ENCODE data around the gene NGRN.

NGRN gene

DNA sequence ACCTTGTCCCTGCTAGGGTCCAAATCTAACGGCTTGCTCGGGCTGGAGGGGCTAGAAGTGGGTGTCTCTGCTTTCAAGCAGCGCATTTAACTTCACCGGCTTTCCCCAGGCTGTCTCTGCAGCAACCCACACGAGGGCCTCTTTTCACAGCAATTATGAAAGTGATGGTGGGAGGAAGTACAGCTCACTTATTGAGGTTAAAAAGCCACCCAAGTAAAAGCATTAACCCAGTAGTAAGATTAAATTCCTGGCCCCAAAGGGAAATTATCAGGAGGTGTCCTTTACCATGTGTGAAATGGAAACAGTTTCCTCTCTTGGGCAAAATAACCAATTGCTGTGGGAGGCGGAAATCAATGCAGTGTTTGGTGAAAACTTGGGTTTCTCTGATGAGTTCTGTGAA is 41.1 kb downstream of the NGRN start:
- DNase-seq (ENCODE audit: insufficient read length, low spot score), result no peak
- FAIRE-seq, result no peak

DNA sequence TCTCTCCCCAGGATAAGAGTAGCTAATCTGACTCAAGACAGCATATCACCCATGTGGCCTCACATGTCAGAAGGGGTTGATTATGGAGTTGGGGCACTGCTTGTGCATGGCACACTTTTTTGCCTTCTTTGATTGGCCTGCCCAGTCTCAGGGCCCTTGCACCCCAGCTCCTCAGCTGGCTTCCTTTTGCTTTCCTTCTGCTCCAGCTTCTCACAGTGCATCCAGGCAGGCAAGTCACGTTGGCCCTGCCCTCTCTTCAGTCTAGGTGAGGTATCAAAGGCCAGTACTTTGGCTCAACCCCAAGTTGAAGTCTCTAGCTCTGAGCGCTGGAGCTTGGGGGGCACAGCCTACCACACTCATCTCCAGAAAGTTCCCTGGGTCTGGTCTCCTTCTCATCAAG is 42.2 kb downstream of the NGRN start:
- DNase-seq (ENCODE audit: insufficient read length, low spot score) (no peak), FAIRE-seq (no peak)

- FAIRE-seq, result no peak
These were observed 43.5 kb downstream of the NGRN start for GRCh38 chr15:90309020-90309419.

DNA sequence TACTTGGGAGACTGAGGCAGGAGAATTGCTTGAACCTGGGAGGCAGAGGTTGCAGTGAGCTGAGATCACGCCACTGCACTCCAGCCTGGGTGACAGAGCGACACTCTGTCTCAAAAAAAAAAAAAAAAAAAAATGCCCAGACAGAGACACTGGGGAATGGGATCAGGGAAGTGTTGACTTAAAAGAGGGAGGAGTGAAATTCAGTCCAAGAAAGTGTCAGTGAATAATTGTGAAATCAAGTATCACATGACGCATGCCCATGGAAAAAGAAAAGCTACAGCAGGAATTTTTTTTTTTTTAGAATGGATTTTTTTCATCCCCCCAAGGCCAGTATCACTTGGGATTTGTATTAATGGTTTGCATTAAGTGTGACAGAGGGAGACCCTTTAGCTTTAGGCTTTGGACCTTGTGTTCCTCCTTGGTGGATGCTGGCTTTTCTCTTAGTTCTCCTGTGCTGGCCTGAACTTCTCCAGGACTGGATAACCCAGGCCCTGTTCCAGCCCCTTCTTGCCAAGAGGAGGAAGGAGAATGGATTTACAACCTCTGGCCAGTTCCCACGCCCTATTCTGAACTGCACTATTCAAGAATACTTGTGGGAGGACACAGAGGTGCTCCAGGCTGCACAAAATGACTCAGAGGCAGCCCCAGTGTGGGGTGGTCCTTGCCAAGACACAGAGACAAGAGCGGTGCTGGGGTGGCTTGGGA is 50.0 kb downstream of the NGRN start:
- DNase-seq (ENCODE audit: insufficient read length, low spot score) (peak; percentile 38), FAIRE-seq (no peak)

More at GRCh38 chr15:90309020-90309419, 43.5 kb downstream of the NGRN start:
- DNase-seq (ENCODE audit: insufficient read length, low spot score), result no peak

DNA sequence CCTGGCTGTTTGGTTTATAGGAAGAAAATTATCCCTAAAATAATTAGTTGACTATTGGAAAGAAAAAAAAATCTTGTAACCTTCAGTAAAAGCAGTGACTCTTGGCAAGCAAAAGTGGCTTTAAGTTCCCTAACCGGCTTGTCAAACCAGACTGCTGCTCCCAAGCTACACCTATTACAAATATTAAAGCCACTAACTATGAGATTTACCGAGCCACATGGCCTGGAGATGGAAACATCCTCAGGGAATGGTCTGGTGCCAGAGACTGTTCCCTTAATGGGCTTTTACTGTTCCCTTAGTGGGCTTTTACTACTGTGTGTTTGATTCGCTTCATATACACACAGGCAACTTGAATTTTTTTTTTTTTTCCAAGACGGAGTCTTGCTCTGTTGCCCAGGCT is 50.7 kb downstream of the NGRN start:
- FAIRE-seq (no peak), DNase-seq (ENCODE audit: insufficient read length, low spot score) (no peak)

- FAIRE-seq (no peak), DNase-seq (ENCODE audit: insufficient read length, low spot score) (no peak)
These were observed 53.1 kb downstream of the NGRN start for GRCh38 chr15:90318591-90318990.

DNA sequence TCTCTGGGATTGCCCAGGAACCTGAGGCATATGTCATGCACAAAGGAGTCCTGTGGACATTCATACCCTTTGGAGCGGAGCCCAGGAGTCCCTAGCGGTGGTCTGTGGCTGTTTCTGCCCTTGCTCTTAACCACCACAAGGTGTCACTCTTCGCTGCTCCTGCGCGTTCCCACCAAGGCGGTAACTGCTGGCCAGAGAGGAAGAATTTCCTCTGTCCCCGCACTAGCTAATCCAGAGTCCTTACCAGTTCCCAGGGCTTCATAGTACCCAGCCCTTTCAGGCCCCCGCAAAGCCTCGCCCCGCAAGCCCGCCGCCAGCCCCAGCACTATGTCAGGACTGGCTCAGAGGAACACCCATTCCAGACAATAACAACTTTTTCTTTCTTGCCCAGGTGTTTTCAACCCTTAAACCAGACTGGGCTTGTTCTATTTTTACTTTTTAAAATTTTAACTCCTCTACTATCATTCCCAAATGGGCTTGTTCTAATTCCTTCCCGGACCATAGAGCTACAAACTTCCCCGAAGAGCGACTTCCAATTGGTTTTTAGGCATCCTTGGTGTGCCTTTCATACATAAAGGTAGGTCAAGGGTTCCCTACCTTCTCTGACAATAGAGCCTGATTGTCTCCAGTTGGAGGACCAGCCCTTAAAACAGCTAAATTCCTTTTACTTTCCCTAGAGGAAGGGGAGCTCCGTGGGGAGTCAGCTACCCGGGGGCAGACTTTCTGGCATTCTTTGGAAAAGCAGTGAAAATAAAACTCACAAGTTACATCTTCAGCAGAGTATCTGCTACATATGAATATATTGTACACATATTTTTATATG is 54.8 kb downstream of the NGRN start:
- DNase-seq (ENCODE audit: insufficient read length, low spot score) (peak; percentile 89), FAIRE-seq (no peak)

DNA sequence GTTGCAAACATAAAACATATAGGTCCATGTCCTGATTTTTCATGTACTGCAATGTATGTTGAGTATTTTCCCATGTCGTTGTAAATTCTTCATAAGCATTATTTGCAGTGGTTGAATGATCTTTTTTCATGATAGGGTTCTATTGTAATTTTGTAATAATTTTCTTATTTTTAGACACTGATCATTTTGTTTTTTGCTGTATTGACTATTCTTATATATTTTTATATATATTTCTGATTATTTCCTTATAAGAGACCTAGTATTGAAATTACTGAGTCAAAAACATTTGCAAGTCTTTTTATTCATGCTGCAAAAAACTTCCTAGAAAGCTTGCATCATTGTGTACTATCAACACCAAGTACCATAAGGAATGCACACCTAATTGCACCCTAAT is 55.4 kb downstream of the NGRN start:
- no peak for FAIRE-seq
- DNase-seq (ENCODE audit: insufficient read length, low spot score), result no peak

Measured in HTR-8/SVneo (cell line).